ENCODE measurements around the gene ESRP2.

GRCh38 chr16:68265078-68265920 lies 29.4 kb upstream of the ESRP2 start:
- TF ChIP-seq CTCF (IDR thresholded peaks at IDR 0.05; ENCODE audit: low read length) (no peak), EZH2 (optimal IDR thresholded peaks at IDR 0.05; ENCODE audit: low read depth, low read length) (no peak)

Data from MM.1S (cell line).